DND-41 (cell line): ENCODE results near the gene CNDP2.

Source experiments
- ATAC-seq: fragments of 200-7000 bp; cut with Tn5 transposase; 3 replicates; pipeline ENCODE4 v1.9.1; 2021; ENCODE audit warnings: low read depth; ENCODE audit not compliant: insufficient read depth
- DNase-seq: peaks from one replicate; pipeline ENCODE4 v3.0.0-alpha.2; 2020
- H2AFZ ChIP-seq: 2 replicates; pipeline ENCODE4 v1.6.0; 2012; ENCODE audit warnings: low read depth, low read length
- H3K27ac ChIP-seq: 2 replicates; pipeline ENCODE4 v1.5.1; 2012; ENCODE audit warnings: low read length, inconsistent platforms
- H3K27me3 ChIP-seq: fragments of 200-600 bp; sonication (generic); 2 replicates; pipeline ENCODE4 v1.6.0; 2012; ENCODE audit warnings: low read length, mild to moderate bottlenecking, inconsistent platforms; ENCODE audit not compliant: insufficient read depth, poor library complexity
- H3K36me3 ChIP-seq: 2 replicates; pipeline ENCODE4 v1.5.1; 2012; ENCODE audit warnings: low read length, inconsistent platforms; ENCODE audit not compliant: insufficient read depth
- H3K4me1 ChIP-seq: 2 replicates; pipeline ENCODE4 v1.5.1; 2012; ENCODE audit warnings: mild to moderate bottlenecking, low read length; ENCODE audit not compliant: insufficient read depth
- H3K4me2 ChIP-seq: 2 replicates; pipeline ENCODE4 v1.6.0; 2012; ENCODE audit warnings: mild to moderate bottlenecking, moderate library complexity, low read length, inconsistent platforms; ENCODE audit not compliant: insufficient read depth
- H3K4me3 ChIP-seq, 2 experiments: fragments of 200-600 bp in 1 of 2; shearing (Covaris generic) in 1 of 2; 2 replicates each; pipeline ENCODE4 v1.5.1; 2012 to 2016; ENCODE audit warnings: inconsistent platforms in 2 of 2, low read length in 2 of 2, mild to moderate bottlenecking in 2 of 2, low read depth in 1 of 2, moderate library complexity in 1 of 2
- H3K79me2 ChIP-seq: 2 replicates; pipeline ENCODE4 v1.6.0; 2012; ENCODE audit warnings: low read length, inconsistent platforms; ENCODE audit not compliant: insufficient read depth
- H3K9ac ChIP-seq: 2 replicates; pipeline ENCODE4 v1.6.0; 2012; ENCODE audit warnings: low read depth, mild to moderate bottlenecking, inconsistent platforms, low read length, moderate library complexity
- H3K9me3 ChIP-seq: 2 replicates; pipeline ENCODE4 v1.5.1; 2012; ENCODE audit warnings: low read length, moderate library complexity, mild to moderate bottlenecking, inconsistent platforms; ENCODE audit not compliant: insufficient read depth, severe bottlenecking
- H4K20me1 ChIP-seq: 2 replicates; pipeline ENCODE4 v1.6.0; 2012; ENCODE audit warnings: low read length; ENCODE audit not compliant: insufficient read depth
- EZH2 ChIP-seq: IDR thresholded peaks from 3 replicates; pipeline ENCODE4 v1.6.1; 2012; ENCODE audit warnings: borderline replicate concordance, low read depth, mild to moderate bottlenecking, moderate library complexity, low read length, inconsistent platforms; ENCODE audit not compliant: severe bottlenecking
- TF ChIP-seq, protein P1 (sequence below): IDR thresholded peaks from 2 replicates; pipeline ENCODE4 v1.5.1; 2012; ENCODE audit warnings: borderline replicate concordance, low read length, moderate library complexity, mild to moderate bottlenecking; ENCODE audit not compliant: poor library complexity, severe bottlenecking; ENCODE audit errors: extremely low read depth

The CNDP2 gene

DNA sequence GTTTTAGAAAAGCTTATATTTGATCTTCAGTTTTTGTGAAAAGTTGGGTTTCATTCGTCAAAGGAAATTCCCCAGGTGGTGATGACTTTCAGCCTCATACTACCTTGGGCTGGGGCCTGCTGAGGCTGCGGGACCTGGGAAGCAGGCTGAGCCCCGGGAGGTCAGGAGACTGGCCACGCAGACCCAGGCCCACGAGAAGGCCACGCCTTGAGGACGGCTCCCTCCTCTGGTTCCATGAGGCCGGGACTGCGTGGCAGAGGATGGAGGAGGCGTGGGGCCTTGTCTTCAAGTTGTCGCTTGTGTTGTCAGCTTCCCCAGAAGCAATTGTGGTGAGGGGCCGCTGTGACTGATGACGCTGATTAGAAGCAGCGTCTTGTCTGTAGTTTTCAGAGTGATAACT lies 11.8 kb downstream of the CNDP2 start:
- Histone ChIP-seq H3K4me3 (no peak overlapping the region), H3K9me3 (no peaks in the 10 kb centered on the region), H3K27ac (no peak overlapping the region), H3K4me1 (no peaks in the 10 kb centered on the region), H3K27me3 (no peaks in the 10 kb centered on the region), H4K20me1 (peaks cover 14% of the 10 kb centered on the region), H3K79me2 (no peaks in the 10 kb centered on the region; the same call in 1 of the 2 replicates), H3K36me3 (peaks cover 93% of the 10 kb centered on the region), H3K4me2 (no peak overlapping the region), H3K9ac (no peak overlapping the region), H2AFZ (no peak overlapping the region)
- TF ChIP-seq, protein P1, sequence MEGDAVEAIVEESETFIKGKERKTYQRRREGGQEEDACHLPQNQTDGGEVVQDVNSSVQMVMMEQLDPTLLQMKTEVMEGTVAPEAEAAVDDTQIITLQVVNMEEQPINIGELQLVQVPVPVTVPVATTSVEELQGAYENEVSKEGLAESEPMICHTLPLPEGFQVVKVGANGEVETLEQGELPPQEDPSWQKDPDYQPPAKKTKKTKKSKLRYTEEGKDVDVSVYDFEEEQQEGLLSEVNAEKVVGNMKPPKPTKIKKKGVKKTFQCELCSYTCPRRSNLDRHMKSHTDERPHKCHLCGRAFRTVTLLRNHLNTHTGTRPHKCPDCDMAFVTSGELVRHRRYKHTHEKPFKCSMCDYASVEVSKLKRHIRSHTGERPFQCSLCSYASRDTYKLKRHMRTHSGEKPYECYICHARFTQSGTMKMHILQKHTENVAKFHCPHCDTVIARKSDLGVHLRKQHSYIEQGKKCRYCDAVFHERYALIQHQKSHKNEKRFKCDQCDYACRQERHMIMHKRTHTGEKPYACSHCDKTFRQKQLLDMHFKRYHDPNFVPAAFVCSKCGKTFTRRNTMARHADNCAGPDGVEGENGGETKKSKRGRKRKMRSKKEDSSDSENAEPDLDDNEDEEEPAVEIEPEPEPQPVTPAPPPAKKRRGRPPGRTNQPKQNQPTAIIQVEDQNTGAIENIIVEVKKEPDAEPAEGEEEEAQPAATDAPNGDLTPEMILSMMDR = no peak
- TF ChIP-seq EZH2 = no peak
- DNase-seq (no peak), ATAC-seq (no peak)

- ATAC-seq (no peak), DNase-seq (no peak)
- Histone ChIP-seq H3K27me3 (no peaks in the 10 kb centered on the region), H3K4me1 (no peaks in the 10 kb centered on the region), H2AFZ (no peak overlapping the region), H3K36me3 (peaks cover 93% of the 10 kb centered on the region), H3K4me2 (no peak overlapping the region), H3K9ac (no peak overlapping the region), H3K27ac (no peak overlapping the region), H4K20me1 (peaks cover 18% of the 10 kb centered on the region), H3K79me2 (no peaks in the 10 kb centered on the region), H3K4me3 (no peak overlapping the region), H3K9me3 (no peaks in the 10 kb centered on the region)
- TF ChIP-seq EZH2 = no peak
- TF ChIP-seq, protein P1 = no peak
These were observed 12.2 kb downstream of the CNDP2 start for GRCh38 chr18:74508366-74508765.

DNA sequence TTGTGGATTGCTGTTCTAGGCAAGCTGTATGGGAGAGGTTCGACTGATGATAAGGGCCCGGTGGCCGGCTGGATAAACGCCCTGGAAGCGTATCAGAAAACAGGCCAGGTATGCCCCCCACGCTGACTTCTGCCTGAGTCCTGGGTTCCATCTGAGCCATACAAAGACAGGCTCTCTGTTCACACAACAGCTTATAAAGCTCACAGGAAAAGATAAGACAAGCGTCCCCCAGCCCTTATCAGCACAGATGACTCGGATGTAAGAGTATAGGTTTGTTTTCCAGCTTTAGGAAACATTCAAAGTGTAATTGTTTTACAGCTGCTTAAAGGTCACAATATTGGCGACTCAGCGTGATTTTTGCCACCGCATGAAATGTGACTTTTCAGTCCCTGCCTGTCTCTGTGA lies 12.7 kb downstream of the CNDP2 start:
- DNase-seq = no peak
- peaks cover 94% of the 10 kb centered on the region for H3K36me3 ChIP-seq
- H3K9me3 ChIP-seq = no peaks in the 10 kb centered on the region
- no peak overlapping the region for H3K9ac ChIP-seq
- H2AFZ ChIP-seq = no peak overlapping the region
- no peak overlapping the region for H3K4me2 ChIP-seq
- TF ChIP-seq, protein P1 = no peak
- TF ChIP-seq EZH2 = no peak
- H3K4me3 ChIP-seq = no peak overlapping the region
- no peaks in the 10 kb centered on the region for H3K4me1 ChIP-seq
- H4K20me1 ChIP-seq = peaks cover 21% of the 10 kb centered on the region
- no peaks in the 10 kb centered on the region for H3K27me3 ChIP-seq
- no peaks in the 10 kb centered on the region for H3K79me2 ChIP-seq
- no peak for ATAC-seq
- H3K27ac ChIP-seq = no peak overlapping the region
